MM.1S (cell line): Measurements from ENCODE around the gene HACL1.

ENCODE experiments used
- DNase-seq: peaks from one replicate; pipeline ENCODE4 v3.0.0-alpha.2; 2015
- H2AFZ ChIP-seq: fragments of 300-600 bp; sonication (generic); 2 replicates; pipeline ENCODE4 v1.6.0; 2016; ENCODE audit warnings: antibody characterized with exemption, low read length
- H3F3A ChIP-seq: fragments of 300-600 bp; sonication (generic); 2 replicates; pipeline ENCODE4 v1.6.1; 2016; ENCODE audit warnings: mild to moderate bottlenecking, antibody characterized with exemption, low read length, moderate library complexity, mixed read lengths; ENCODE audit not compliant: insufficient read depth
- H3K27ac ChIP-seq: fragments of 300-600 bp; sonication (generic); 2 replicates; pipeline ENCODE4 v1.5.1; 2016; ENCODE audit warnings: mild to moderate bottlenecking, low read length
- H3K27me3 ChIP-seq: fragments of 300-600 bp; sonication (generic); replicated peaks from 2 replicates; pipeline ENCODE4 v1.6.0; 2016; ENCODE audit warnings: low read length; ENCODE audit not compliant: insufficient read depth
- H3K36me3 ChIP-seq: fragments of 300-600 bp; sonication (generic); replicated peaks from 2 replicates; pipeline ENCODE4 v1.6.1; 2016; ENCODE audit warnings: mild to moderate bottlenecking, low read length, mixed read lengths; ENCODE audit not compliant: insufficient read depth
- H3K4me1 ChIP-seq: fragments of 300-600 bp; sonication (generic); 2 replicates; pipeline ENCODE4 v1.6.1; 2016; ENCODE audit warnings: low read length, mixed read lengths
- H3K4me2 ChIP-seq: fragments of 300-600 bp; sonication (generic); 2 replicates; pipeline ENCODE4 v1.6.0; 2016; ENCODE audit warnings: low read depth, low read length
- H3K4me3 ChIP-seq: fragments of 300-600 bp; sonication (generic); 2 replicates; pipeline ENCODE4 v1.5.1; 2016; ENCODE audit warnings: low read length, mixed read lengths
- H3K79me2 ChIP-seq: fragments of 300-600 bp; sonication (generic); 2 replicates; pipeline ENCODE4 v1.6.1; 2016; ENCODE audit warnings: mixed run types, low read length, mixed read lengths
- H3K9ac ChIP-seq: fragments of 300-600 bp; sonication (generic); 2 replicates; pipeline ENCODE4 v1.6.1; 2016; ENCODE audit warnings: low read length, mixed read lengths
- H3K9me2 ChIP-seq: fragments of 300-600 bp; sonication (generic); replicated peaks from 2 replicates; pipeline ENCODE4 v1.6.1; 2016; ENCODE audit warnings: mild to moderate bottlenecking, low read length, mixed read lengths; ENCODE audit not compliant: insufficient read depth
- H3K9me3 ChIP-seq: fragments of 300-600 bp; sonication (generic); replicated peaks from 2 replicates; pipeline ENCODE4 v1.6.1; 2016; ENCODE audit warnings: mild to moderate bottlenecking, low read length, mixed read lengths; ENCODE audit not compliant: insufficient read depth
- H4K20me1 ChIP-seq: fragments of 300-600 bp; sonication (generic); 2 replicates; pipeline ENCODE4 v1.6.1; 2016; ENCODE audit warnings: mild to moderate bottlenecking, low read length, moderate library complexity, mixed read lengths; ENCODE audit not compliant: insufficient read depth
- EZH2 ChIP-seq: fragments of 300-600 bp; sonication (generic); optimal IDR thresholded peaks from 2 replicates; pipeline ENCODE3; 2017; ENCODE audit warnings: low read depth, mild to moderate bottlenecking, antibody characterized with exemption, low read length, mixed read lengths
- EZH2phosphoT487 ChIP-seq: fragments of 300-600 bp; sonication (generic); IDR thresholded peaks from 2 replicates; pipeline ENCODE4 v1.6.1; 2018; ENCODE audit warnings: antibody characterized with exemption, low read length
- TF ChIP-seq, protein P1 (sequence below): fragments of 300-600 bp; sonication (generic); IDR thresholded peaks from 2 replicates; pipeline ENCODE4 v1.5.1; 2016; ENCODE audit warnings: antibody characterized with exemption, low read length, mixed read lengths

Gene HACL1

GRCh38 chr3:15647611-15648167, 46.3 kb upstream of the HACL1 start:
- DNase-seq, result peak; percentile 95
- no peaks in the 10 kb centered on the region for H3K9me3 ChIP-seq
- no peaks in the 10 kb centered on the region for H4K20me1 ChIP-seq
- H3K9ac ChIP-seq, result peak overlapping the region; percentile 60
- H3K36me3 ChIP-seq, result no peaks in the 10 kb centered on the region
- TF ChIP-seq, protein P1, sequence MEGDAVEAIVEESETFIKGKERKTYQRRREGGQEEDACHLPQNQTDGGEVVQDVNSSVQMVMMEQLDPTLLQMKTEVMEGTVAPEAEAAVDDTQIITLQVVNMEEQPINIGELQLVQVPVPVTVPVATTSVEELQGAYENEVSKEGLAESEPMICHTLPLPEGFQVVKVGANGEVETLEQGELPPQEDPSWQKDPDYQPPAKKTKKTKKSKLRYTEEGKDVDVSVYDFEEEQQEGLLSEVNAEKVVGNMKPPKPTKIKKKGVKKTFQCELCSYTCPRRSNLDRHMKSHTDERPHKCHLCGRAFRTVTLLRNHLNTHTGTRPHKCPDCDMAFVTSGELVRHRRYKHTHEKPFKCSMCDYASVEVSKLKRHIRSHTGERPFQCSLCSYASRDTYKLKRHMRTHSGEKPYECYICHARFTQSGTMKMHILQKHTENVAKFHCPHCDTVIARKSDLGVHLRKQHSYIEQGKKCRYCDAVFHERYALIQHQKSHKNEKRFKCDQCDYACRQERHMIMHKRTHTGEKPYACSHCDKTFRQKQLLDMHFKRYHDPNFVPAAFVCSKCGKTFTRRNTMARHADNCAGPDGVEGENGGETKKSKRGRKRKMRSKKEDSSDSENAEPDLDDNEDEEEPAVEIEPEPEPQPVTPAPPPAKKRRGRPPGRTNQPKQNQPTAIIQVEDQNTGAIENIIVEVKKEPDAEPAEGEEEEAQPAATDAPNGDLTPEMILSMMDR, result no peak
- no peak for TF ChIP-seq EZH2
- H3K4me2 ChIP-seq, result peak overlapping the region; percentile 71
- no peaks in the 10 kb centered on the region for H3K79me2 ChIP-seq
- no peaks in the 10 kb centered on the region for H3K27me3 ChIP-seq
- H3K9me2 ChIP-seq, result no peaks in the 10 kb centered on the region
- H2AFZ ChIP-seq, result peak overlapping the region; percentile 26; the same call in 1 of the 2 replicates
- H3F3A ChIP-seq, result peaks cover 28% of the 10 kb centered on the region
- H3K4me3 ChIP-seq, result peak overlapping the region; percentile 31
- peaks cover 43% of the 10 kb centered on the region for H3K4me1 ChIP-seq
- H3K27ac ChIP-seq, result peak overlapping the region; percentile 94

GRCh38 chr3:15646851-15647511, 45.6 kb upstream of the HACL1 start:
- H3K79me2 ChIP-seq, result no peaks in the 10 kb centered on the region
- peak overlapping the region; percentile 71 for H3K4me2 ChIP-seq
- peak overlapping the region; percentile 31 for H3K4me3 ChIP-seq
- no peaks in the 10 kb centered on the region for H3K9me3 ChIP-seq
- no peaks in the 10 kb centered on the region for H3K27me3 ChIP-seq
- H3K4me1 ChIP-seq, result peaks cover 43% of the 10 kb centered on the region
- no peaks in the 10 kb centered on the region for H3K36me3 ChIP-seq
- no peaks in the 10 kb centered on the region for H4K20me1 ChIP-seq
- DNase-seq, result peak; percentile 73
- peaks cover 28% of the 10 kb centered on the region for H3F3A ChIP-seq
- no peaks in the 10 kb centered on the region for H3K9me2 ChIP-seq
- peak overlapping the region; percentile 53 for H3K9ac ChIP-seq
- peak overlapping the region; percentile 1; the same call in 1 of the 2 replicates for H2AFZ ChIP-seq
- TF ChIP-seq EZH2, result no peak
- TF ChIP-seq, protein P1, result no peak
- TF ChIP-seq EZH2phosphoT487, result no peak
- peak overlapping the region; percentile 94 for H3K27ac ChIP-seq

DNA sequence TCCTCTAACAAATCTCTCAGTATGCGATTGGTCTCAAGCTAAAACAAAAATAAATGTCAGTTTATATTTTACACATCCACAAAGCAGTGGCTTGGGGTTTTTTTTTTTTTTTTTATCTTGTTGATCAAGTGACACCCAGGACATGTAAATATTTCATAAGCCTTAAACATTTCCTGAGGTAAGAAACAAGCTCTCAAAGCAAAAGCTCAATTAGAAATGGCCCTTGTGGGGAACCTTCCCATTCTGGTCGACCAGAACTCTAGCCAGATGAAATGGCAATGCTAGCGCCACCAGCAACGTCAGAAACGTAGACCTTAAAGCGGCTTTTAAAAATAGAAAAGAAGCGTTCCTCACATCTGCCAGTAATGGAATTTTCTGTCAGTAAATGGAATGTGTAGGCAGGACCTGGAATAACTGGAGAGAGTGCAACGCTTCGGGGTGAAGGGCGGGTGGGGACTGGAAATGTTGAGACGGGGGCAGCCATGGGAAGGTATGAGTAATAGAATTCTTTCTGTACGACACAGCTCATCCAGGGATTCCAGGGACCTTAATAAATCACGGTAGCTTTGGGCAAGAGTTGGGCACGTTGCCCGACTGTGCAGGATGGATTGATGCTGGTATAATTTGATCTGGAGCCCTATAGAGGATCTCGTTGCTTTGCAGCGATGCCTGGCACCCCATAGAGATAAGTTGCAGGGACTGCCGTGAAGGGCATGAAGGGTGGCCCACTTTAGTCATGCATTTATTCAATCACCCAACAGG, 44.6 kb upstream of the HACL1 start:
- no peak for DNase-seq
- no peaks in the 10 kb centered on the region for H4K20me1 ChIP-seq
- no peaks in the 10 kb centered on the region for H3K79me2 ChIP-seq
- H3K27me3 ChIP-seq, result no peaks in the 10 kb centered on the region
- no peak overlapping the region for H2AFZ ChIP-seq
- no peak overlapping the region for H3K4me2 ChIP-seq
- H3K27ac ChIP-seq, result no peak overlapping the region
- H3K9me3 ChIP-seq, result no peaks in the 10 kb centered on the region
- H3K4me1 ChIP-seq, result peaks cover 43% of the 10 kb centered on the region
- no peaks in the 10 kb centered on the region for H3K9me2 ChIP-seq
- no peak overlapping the region for H3K4me3 ChIP-seq
- no peaks in the 10 kb centered on the region for H3K36me3 ChIP-seq
- peaks cover 28% of the 10 kb centered on the region for H3F3A ChIP-seq
- TF ChIP-seq EZH2 (no peak), EZH2phosphoT487 (no peak)
- TF ChIP-seq, protein P1, result no peak
- no peak overlapping the region for H3K9ac ChIP-seq
